GM21526 (cell line): ENCODE results near the gene NME7.
"Not testable (repeated sequence)": the region's sequence is repeated elsewhere in the genome, so short reads cannot be mapped to it uniquely, and the experiment has no call there.

ENCODE experiments used
- ATAC-seq: cut with Tn5 transposase; IDR thresholded peaks from one replicate; pipeline ENCODE4 v1.9.1; 2021; ENCODE audit warnings: moderate library complexity; ENCODE audit not compliant: unreplicated experiment, low FRiP score

NME7 gene

GRCh38 chr1:169308313-169309039 lies 59.1 kb downstream of the NME7 start:
- ATAC-seq, result no peak

DNA sequence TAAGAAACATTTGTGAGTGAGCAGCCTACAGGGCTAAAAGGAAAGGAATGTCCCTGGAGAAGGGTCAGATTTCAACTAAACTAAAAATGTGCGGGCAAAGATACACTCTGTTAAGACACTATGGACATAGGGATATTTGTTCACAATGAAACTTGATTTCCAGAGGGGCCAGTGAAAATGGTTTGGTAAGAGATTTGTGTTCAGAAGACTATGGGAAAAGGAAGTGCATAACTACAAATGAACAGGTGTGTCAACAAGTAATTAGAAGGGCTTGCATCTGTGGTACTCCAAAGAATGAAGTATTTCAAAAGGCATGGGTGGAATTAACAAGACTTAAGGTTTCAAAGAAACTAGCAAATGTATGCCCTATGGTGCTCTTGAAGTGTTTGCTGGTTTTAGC lies 60.4 kb downstream of the NME7 start:
- no peak for ATAC-seq

GRCh38 chr1:169305948-169306347 lies 61.6 kb downstream of the NME7 start:
- ATAC-seq, result no peak

GRCh38 chr1:169305356-169305755 lies 62.2 kb downstream of the NME7 start:
- ATAC-seq, result no peak

DNA sequence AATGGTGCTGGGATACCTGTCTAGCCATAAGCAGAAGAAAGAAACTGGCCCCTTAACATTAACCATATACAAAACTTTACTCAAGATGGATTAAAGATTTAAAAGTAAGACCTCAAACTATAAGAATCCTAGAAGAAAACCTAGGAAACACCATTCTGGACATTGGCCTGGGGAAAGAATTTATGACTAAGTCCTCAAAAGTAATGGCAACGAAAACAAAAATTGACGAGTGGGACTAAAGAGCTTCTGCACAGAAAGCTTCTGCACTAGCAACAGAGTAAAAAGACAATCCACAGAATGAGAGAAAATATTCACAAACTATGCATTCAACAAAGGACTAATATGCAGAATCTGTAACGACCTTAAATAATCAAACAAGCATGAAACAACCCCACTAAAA lies 66.7 kb downstream of the NME7 start:
- no peak for ATAC-seq

DNA sequence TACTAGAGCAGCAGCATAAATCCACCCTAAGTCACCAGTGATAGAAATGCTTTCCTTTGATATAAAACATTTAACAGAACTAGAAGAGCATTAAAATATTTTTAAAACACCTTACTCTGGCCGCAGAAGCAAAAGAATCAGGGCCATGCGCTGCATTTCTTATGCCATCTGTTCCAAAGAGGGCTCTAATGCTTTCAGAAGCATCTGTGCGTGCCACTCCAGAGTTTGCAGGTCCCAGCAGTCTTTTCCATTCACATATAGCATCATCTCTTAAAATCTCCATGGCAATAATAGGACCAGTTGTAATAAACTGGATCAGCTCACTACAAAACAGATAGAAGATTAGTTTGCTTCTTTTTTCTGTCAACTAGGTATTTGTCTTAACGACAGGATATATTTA lies 69.2 kb downstream of the NME7 start:
- no peak for ATAC-seq

- ATAC-seq, result no peak
Observed at GRCh38 chr1:169295846-169296245, 71.8 kb downstream of the NME7 start.

DNA sequence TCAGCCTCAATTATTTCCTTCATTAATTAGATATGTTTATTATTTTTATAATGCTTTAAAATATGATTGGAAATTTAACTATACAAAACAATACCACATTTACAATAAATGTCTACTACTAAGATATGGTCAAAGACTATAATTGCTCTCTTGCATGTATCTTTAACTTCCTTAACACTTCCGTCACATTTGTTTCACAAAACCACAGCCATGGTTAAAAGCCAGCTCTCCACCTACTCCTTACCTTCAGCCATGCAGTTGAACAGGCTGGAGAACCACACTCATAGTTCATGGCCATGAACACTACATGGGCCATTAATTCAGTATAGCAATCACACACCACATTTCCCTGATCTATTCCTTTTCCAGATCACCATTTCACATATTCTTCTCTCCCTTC lies 72.2 kb downstream of the NME7 start:
- no peak for ATAC-seq

- ATAC-seq, result no peak
Observed at GRCh38 chr1:169289016-169289415, 78.6 kb downstream of the NME7 start.

- no peak for ATAC-seq
Observed at GRCh38 chr1:169288011-169288414, 79.6 kb downstream of the NME7 start.

GRCh38 chr1:169287280-169287679 lies 80.3 kb downstream of the NME7 start:
- ATAC-seq, result no peak

GRCh38 chr1:169281562-169281961 lies 86.0 kb downstream of the NME7 start:
- not testable (repeated sequence) for ATAC-seq

DNA sequence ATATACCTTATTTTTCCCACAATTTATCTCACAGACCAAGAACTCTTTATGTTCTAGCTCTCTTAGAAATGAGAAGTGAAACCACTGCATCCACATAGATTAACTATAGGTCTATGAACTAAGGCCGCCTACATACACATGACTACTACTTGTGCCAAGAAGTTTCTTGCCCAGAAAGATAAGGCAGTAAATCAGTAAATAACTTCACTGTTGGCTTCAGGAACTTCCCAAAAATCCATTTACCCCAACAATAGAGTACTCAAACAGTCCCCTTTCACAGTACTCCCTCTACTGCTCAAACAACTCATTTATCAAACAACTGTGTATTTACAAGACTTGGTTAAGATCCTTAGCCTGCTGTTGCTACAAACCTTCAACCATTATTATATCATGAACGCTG lies 96.5 kb downstream of the NME7 start:
- ATAC-seq, result no peak

GRCh38 chr1:169266133-169266532 lies 101.5 kb downstream of the NME7 start:
- no peak for ATAC-seq

GRCh38 chr1:169263059-169263458 lies 104.5 kb downstream of the NME7 start:
- ATAC-seq, result no peak

DNA sequence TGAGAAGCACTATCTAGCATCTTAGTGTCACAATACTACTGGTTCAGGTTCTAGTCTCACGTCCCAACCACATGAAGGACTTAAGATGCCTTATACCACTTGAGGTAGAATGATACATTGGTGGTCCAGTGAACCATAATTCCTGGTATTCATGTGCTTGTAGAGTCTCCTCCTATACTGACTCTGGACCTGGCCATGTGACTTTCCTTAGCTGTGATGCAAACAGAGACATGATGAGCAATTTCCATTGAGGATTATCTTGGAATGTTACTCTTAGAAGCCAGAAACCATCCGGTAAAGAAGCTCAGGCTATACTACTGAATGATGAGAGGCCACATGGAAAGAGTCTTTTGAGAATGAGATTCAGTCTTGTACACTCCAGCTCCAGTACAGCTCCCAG lies 105.7 kb downstream of the NME7 start:
- ATAC-seq, result no peak

DNA sequence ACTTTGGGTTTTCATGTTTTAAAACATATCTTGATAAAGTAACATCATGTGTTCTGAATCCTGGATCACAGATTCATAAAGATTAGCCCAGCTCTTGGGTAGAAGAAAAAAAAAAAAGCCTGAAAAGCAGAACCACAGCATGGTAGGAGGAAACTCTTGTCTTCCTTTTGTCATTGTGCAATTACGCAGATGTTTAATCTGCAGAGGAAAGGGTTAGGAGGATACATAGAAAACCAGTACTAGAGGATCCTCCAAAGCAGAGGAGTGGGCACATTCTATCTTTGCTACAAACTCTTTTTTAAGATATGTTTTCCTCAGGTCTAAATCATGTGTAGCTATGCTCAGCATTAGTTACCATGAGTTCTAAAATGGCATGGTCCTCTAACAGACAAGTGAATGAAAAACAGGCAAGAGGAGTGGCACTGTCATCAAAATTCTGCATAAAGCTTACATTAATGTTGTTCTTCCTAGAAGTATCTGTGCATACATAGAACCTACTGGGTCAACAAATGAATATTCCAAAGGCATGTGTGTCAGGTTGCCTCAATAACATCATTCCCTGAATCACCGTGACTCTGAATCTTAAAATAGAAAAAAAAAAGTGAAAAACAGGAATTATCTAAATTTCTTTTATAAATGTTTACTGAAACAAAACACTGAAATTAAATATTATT lies 107.0 kb downstream of the NME7 start:
- ATAC-seq, result no peak

GRCh38 chr1:169259816-169260215 lies 107.8 kb downstream of the NME7 start:
- ATAC-seq, result no peak

DNA sequence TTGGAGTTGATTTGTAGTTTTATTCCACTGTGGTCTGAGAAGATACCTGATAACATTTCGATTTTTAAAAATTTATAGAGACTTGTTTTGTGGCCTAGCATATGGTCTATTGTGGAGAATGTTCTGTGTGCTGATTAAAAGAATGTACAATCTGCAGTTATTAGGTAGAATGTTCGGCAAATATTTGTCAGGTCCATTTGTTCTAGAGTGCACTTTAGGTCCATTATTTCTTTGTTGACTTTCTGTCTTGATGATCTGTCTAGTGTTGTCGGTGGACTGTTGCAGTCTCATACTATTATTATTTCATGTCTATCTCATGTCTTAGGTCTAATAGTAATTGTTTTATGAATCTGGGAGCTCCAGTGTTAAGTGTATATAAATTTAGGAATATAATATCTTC lies 116.8 kb downstream of the NME7 start:
- no peak for ATAC-seq

- no peak for ATAC-seq
Observed at GRCh38 chr1:169250022-169250421, 117.6 kb downstream of the NME7 start.

- no peak for ATAC-seq
Observed at GRCh38 chr1:169249611-169250010, 118.0 kb downstream of the NME7 start.

DNA sequence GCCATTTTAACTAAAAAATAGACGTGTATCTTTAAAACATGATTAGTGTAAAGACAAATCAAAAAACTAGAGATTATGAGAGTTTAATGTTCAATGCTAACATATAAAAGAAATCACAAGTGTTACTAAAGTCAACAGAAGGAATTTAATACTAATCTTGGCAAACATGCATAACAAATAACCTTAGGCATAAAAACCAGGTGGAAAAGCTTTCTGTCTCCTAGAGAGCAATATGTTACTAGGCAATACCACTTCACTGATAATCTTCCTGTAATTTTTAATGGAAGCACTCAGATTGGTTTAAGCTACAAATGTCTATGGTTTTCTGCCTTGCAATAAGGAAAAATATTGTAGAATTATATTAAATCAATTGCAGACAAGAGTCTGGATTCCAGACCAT lies 121.9 kb downstream of the NME7 start:
- ATAC-seq, result no peak
